ENCODE measurements around the gene HDAC9.

The HDAC9 gene

GRCh38 chr7:18548534-18548933, 53.0 kb downstream of the HDAC9 start:
- DNase-seq (ENCODE audit: low read depth): no peak

GRCh38 chr7:18550574-18550973, 55.0 kb downstream of the HDAC9 start:
- H3K4me3 ChIP-seq (ENCODE audit: low read depth, low read length): no peak overlapping the region
- DNase-seq (ENCODE audit: low read depth): no peak

More at GRCh38 chr7:18548534-18548933, 53.0 kb downstream of the HDAC9 start:
- no peak overlapping the region for H3K4me3 ChIP-seq (ENCODE audit: low read depth, low read length)

GRCh38 chr7:18552316-18552916, 56.9 kb downstream of the HDAC9 start:
- DNase-seq (ENCODE audit: low read depth): no peak
- H3K4me3 ChIP-seq (ENCODE audit: low read depth, low read length): no peak overlapping the region

GRCh38 chr7:18552943-18553604, 57.5 kb downstream of the HDAC9 start:
- DNase-seq (ENCODE audit: low read depth): no peak

GRCh38 chr7:18553605-18554003, 58.1 kb downstream of the HDAC9 start:
- H3K4me3 ChIP-seq (ENCODE audit: low read depth, low read length): no peak overlapping the region
- DNase-seq (ENCODE audit: low read depth): no peak

More at GRCh38 chr7:18552943-18553604, 57.5 kb downstream of the HDAC9 start:
- H3K4me3 ChIP-seq (ENCODE audit: low read depth, low read length): no peak overlapping the region

GRCh38 chr7:18555120-18555519, 59.6 kb downstream of the HDAC9 start:
- H3K4me3 ChIP-seq (ENCODE audit: low read depth, low read length): no peak overlapping the region
- no peak for DNase-seq (ENCODE audit: low read depth)

- no peak for DNase-seq (ENCODE audit: low read depth)
- H3K4me3 ChIP-seq (ENCODE audit: low read depth, low read length): no peak overlapping the region
Measured at GRCh38 chr7:18555968-18556367, 60.4 kb downstream of the HDAC9 start.

GRCh38 chr7:18558503-18558902, 63.0 kb downstream of the HDAC9 start:
- DNase-seq (ENCODE audit: low read depth): no peak
- no peak overlapping the region for H3K4me3 ChIP-seq (ENCODE audit: low read depth, low read length)

- H3K4me3 ChIP-seq (ENCODE audit: low read depth, low read length): no peak overlapping the region
- DNase-seq (ENCODE audit: low read depth): no peak
Measured at GRCh38 chr7:18558910-18559309, 63.4 kb downstream of the HDAC9 start.

GRCh38 chr7:18559756-18560155, 64.2 kb downstream of the HDAC9 start:
- no peak overlapping the region for H3K4me3 ChIP-seq (ENCODE audit: low read depth, low read length)
- no peak for DNase-seq (ENCODE audit: low read depth)

GRCh38 chr7:18564779-18565178, 69.2 kb downstream of the HDAC9 start:
- no peak overlapping the region for H3K4me3 ChIP-seq (ENCODE audit: low read depth, low read length)

GRCh38 chr7:18565337-18565736, 69.8 kb downstream of the HDAC9 start:
- H3K4me3 ChIP-seq (ENCODE audit: low read depth, low read length): no peak overlapping the region
- DNase-seq (ENCODE audit: low read depth): no peak

More at GRCh38 chr7:18564779-18565178, 69.2 kb downstream of the HDAC9 start:
- DNase-seq (ENCODE audit: low read depth): no peak

GRCh38 chr7:18566205-18566604, 70.7 kb downstream of the HDAC9 start:
- no peak overlapping the region for H3K4me3 ChIP-seq (ENCODE audit: low read depth, low read length)
- DNase-seq (ENCODE audit: low read depth): no peak

- no peak overlapping the region for H3K4me3 ChIP-seq (ENCODE audit: low read depth, low read length)
- DNase-seq (ENCODE audit: low read depth): no peak
Measured at GRCh38 chr7:18566829-18567228, 71.3 kb downstream of the HDAC9 start.

GRCh38 chr7:18570441-18570840, 74.9 kb downstream of the HDAC9 start:
- no peak overlapping the region for H3K4me3 ChIP-seq (ENCODE audit: low read depth, low read length)
- no peak for DNase-seq (ENCODE audit: low read depth)

- no peak for DNase-seq (ENCODE audit: low read depth)
- H3K4me3 ChIP-seq (ENCODE audit: low read depth, low read length): no peak overlapping the region
Measured at GRCh38 chr7:18570890-18571478, 75.4 kb downstream of the HDAC9 start.

GRCh38 chr7:18572154-18572553, 76.6 kb downstream of the HDAC9 start:
- no peak for DNase-seq (ENCODE audit: low read depth)

GRCh38 chr7:18572885-18573284, 77.3 kb downstream of the HDAC9 start:
- DNase-seq (ENCODE audit: low read depth): no peak
- no peak overlapping the region for H3K4me3 ChIP-seq (ENCODE audit: low read depth, low read length)

More at GRCh38 chr7:18572154-18572553, 76.6 kb downstream of the HDAC9 start:
- no peak overlapping the region for H3K4me3 ChIP-seq (ENCODE audit: low read depth, low read length)

GRCh38 chr7:18573410-18574234, 78.1 kb downstream of the HDAC9 start:
- H3K4me3 ChIP-seq (ENCODE audit: low read depth, low read length): no peak overlapping the region
- no peak for DNase-seq (ENCODE audit: low read depth)

GRCh38 chr7:18574235-18574540, 78.6 kb downstream of the HDAC9 start:
- H3K4me3 ChIP-seq (ENCODE audit: low read depth, low read length): no peak overlapping the region
- no peak for DNase-seq (ENCODE audit: low read depth)

Data from skeletal muscle cell (primary cell).